C4-2B (cell line): Measurements from ENCODE around the gene TSPAN14.

ENCODE experiments used
- CTCF ChIP-seq: fragments of 450-650 bp; conservative IDR thresholded peaks from 2 replicates; pipeline ENCODE4 v1.5.1; 2017; ENCODE audit warnings: mild to moderate bottlenecking
- ZFX ChIP-seq: fragments of 450-650 bp; IDR thresholded peaks from 2 replicates; pipeline ENCODE4 v1.6.1; 2017

GRCh38 chr10:80542652-80543318 lies 88.7 kb downstream of the TSPAN14 start:
- TF ChIP-seq CTCF (no peak), ZFX (no peak)
